Ascending aorta (tissue), 2 donors: ENCODE data around the gene IRX4. TPM values are rescaled to one million over a fixed set of nuclear protein-coding genes. Genes with fewer than 3 reads are reported as not detected.

Experiments
- DNase-seq, 2 donors: peaks; one replicate each; pipeline ENCODE4 v3.0.0-alpha.2; 2019; ENCODE audit warnings: low spot score in 2 of 2
- H3K27ac ChIP-seq, 2 donors: fragments of 200-600 bp; sonication (generic); one replicate each; pipeline ENCODE4 v1.5.1; 2016 to 2017; ENCODE audit warnings: mild to moderate bottlenecking in 1 of 2
- H3K27me3 ChIP-seq: fragments of 200-600 bp; sonication (generic); one replicate; pipeline ENCODE4 v1.5.1; 2017
- H3K36me3 ChIP-seq, 2 donors: fragments of 200-600 bp; sonication (generic); one replicate each; pipeline ENCODE4 v1.5.1; 2016
- H3K4me1 ChIP-seq, 2 donors: fragments of 200-600 bp; sonication (generic); one replicate each; pipeline ENCODE4 v1.5.1; 2016 to 2017; ENCODE audit warnings: mild to moderate bottlenecking in 1 of 2
- H3K4me3 ChIP-seq, 2 donors: fragments of 200-600 bp; sonication (generic); one replicate each; pipeline ENCODE4 v1.5.1; 2016 to 2017; ENCODE audit warnings: mild to moderate bottlenecking in 1 of 2
- H3K9me3 ChIP-seq, 2 donors: fragments of 200-600 bp; sonication (generic); one replicate each; pipeline ENCODE4 v1.5.1; 2016
- intact Hi-C: fragments of 100-400 bp; cut with DNase I; formaldehyde crosslinking; loops from one replicate; pipeline ENCODE4 v1.15.1; 2023
- total RNA-seq: library from RNA; depleted of rRNA; stranded (reverse); fragments of >200 nt; gene quantifications from one replicate; pipeline ENCODE4 v1.1.0, GENCODE V29; 2016
- TF ChIP-seq, protein P1 (sequence below), 3 experiments: fragments of 200-600 bp in 2 of 3; fragments of 450-650 bp in 1 of 3; sonication (generic) in 2 of 3; IDR thresholded peaks; one replicate each; pipeline ENCODE4 v1.5.1; 2016 to 2019; ENCODE audit warnings: antibody characterized with exemption in 3 of 3, mild to moderate bottlenecking in 1 of 3, moderate library complexity in 1 of 3

The IRX4 gene
- total RNA-seq, 1 donor from 2014 or later = not detected

DNA sequence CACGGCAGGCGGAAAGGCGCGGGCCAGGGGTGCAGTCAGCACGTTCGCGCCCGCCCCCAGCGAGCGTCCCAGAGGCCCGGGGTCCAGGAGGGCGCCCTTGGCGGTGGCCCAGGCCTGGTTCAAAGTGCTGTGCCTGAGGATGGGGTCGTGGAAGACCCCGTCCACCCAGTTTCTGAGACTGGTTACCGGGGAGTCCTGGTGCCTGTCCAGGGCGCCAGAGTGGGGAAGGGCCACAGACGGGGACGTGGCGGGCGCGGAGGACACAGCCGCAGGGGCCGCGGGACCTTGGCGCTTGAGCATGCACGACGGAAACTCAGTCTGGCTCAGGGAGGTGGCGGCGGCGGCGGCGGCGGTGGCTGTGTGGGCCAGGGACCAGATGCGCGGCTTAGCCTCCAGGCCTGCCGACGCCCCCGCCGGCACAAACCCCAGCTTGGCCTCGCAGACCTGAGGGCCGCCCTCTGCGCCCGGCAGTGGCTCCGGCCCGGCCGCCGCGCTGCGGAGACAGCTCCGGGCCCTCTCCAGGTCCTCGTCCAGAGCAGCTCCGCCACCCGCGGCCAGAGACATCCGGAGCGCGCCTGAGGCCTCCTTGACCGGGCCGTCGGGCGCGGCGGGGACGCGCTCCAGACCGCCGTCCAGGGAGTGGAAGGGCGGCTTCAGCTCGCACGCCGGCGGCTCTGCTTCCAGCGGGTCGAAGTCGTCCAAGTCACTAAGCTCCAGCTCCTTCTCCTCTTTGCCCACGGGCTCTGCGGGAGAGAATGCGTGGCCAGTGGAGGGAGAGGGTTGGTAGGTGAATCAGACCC is 4.5 kb downstream of the IRX4 start:
- H3K27me3 ChIP-seq = peaks cover 24% of the 10 kb centered on the region
- TF ChIP-seq, protein P1, sequence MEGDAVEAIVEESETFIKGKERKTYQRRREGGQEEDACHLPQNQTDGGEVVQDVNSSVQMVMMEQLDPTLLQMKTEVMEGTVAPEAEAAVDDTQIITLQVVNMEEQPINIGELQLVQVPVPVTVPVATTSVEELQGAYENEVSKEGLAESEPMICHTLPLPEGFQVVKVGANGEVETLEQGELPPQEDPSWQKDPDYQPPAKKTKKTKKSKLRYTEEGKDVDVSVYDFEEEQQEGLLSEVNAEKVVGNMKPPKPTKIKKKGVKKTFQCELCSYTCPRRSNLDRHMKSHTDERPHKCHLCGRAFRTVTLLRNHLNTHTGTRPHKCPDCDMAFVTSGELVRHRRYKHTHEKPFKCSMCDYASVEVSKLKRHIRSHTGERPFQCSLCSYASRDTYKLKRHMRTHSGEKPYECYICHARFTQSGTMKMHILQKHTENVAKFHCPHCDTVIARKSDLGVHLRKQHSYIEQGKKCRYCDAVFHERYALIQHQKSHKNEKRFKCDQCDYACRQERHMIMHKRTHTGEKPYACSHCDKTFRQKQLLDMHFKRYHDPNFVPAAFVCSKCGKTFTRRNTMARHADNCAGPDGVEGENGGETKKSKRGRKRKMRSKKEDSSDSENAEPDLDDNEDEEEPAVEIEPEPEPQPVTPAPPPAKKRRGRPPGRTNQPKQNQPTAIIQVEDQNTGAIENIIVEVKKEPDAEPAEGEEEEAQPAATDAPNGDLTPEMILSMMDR (IDR thresholded peaks at IDR 0.05) = no peak
- H3K36me3 ChIP-seq = no peaks in the 10 kb centered on the region
- no peak overlapping the region for H3K27ac ChIP-seq
- intact Hi-C loops = no loop called here
- no peaks in the 10 kb centered on the region for H3K9me3 ChIP-seq
- no peak for DNase-seq
- H3K4me3 ChIP-seq = no peak overlapping the region
- H3K4me1 ChIP-seq = peaks cover 0 to under 1% of the 10 kb centered on the region in 2 donors

DNA sequence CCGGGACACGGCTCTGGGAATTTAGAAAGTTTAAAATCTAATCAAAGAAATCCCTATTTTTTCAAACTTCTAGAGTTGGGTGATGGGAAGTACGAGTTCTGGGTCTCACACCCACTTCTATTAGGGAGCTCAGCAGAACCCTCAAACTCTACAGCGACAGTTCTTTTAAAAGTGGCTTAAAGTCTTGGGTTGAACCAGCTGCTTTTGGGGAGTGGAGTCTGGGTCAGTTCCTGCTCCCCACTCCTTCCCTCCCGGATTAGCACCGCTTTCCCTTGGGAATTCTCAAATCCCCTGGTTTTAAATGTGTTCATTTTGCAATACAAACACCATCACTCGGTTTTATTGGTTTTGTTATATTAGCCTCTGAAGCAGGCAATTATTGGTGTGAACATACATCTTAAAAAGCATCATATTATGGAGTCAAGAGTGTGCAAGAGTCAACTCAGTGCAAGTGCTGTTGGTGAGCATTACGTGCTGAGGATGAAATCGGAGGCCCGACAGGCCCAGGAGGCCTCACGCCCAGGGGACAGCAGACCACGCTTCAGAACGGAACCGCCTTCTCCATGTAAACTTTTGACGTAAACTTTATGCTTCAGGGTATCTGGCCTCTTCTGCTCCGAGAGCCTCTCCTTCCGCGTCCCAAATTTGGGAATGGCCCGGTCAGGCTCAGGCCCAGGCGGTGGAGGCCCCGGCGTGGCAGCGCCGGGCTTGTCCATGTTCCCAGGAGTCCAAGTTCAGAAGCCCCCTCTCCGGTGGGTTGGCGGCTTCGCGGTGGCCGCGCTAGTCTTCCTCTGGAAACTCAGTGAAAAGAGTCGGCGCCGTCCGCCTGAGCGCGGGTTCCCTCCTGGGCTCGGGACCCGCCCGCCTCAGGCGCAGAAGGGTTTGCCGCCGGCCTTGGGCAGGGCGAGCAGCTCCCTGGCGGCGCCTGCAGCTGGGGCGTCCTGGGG is 5.3 kb downstream of the IRX4 start:
- H3K4me1 ChIP-seq = no peaks in the 10 kb centered on the region
- peaks cover 15% of the 10 kb centered on the region for H3K27me3 ChIP-seq
- DNase-seq = no peak
- intact Hi-C loops = no loop called here
- no peak overlapping the region for H3K4me3 ChIP-seq
- no peaks in the 10 kb centered on the region for H3K36me3 ChIP-seq
- no peaks in the 10 kb centered on the region for H3K9me3 ChIP-seq
- TF ChIP-seq, protein P1 (IDR thresholded peaks at IDR 0.05) = no peak
- H3K27ac ChIP-seq = no peak overlapping the region

DNA sequence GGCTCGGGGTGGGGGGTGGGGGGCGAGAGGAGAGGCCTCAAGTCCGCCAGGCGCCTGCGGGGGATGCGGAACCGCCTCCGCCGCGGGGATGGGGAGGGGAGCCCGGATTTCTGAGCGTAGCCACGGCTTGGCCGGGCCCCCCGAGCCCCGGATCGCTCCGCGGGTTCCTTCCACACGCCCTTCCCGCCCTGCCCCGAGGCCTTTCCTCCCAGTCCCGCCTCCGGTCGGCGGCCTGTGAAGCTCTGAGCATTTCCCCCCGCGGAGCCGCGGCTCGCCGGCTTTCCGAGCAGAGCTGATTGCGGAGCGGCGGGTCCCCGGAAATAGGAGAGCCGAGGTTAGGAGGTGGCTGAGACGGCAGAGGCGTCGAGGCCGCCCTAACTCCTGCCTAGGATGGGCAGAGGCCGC is 6.1 kb downstream of the IRX4 start:
- no peaks in the 10 kb centered on the region for H3K9me3 ChIP-seq
- TF ChIP-seq, protein P1 (IDR thresholded peaks at IDR 0.05) = no peak
- intact Hi-C loops = no loop called here
- H3K4me3 ChIP-seq = no peak overlapping the region
- H3K4me1 ChIP-seq = no peaks in the 10 kb centered on the region
- DNase-seq = no peak
- H3K27me3 ChIP-seq = peaks cover 8% of the 10 kb centered on the region
- H3K27ac ChIP-seq = no peak overlapping the region
- H3K36me3 ChIP-seq = no peaks in the 10 kb centered on the region

DNA sequence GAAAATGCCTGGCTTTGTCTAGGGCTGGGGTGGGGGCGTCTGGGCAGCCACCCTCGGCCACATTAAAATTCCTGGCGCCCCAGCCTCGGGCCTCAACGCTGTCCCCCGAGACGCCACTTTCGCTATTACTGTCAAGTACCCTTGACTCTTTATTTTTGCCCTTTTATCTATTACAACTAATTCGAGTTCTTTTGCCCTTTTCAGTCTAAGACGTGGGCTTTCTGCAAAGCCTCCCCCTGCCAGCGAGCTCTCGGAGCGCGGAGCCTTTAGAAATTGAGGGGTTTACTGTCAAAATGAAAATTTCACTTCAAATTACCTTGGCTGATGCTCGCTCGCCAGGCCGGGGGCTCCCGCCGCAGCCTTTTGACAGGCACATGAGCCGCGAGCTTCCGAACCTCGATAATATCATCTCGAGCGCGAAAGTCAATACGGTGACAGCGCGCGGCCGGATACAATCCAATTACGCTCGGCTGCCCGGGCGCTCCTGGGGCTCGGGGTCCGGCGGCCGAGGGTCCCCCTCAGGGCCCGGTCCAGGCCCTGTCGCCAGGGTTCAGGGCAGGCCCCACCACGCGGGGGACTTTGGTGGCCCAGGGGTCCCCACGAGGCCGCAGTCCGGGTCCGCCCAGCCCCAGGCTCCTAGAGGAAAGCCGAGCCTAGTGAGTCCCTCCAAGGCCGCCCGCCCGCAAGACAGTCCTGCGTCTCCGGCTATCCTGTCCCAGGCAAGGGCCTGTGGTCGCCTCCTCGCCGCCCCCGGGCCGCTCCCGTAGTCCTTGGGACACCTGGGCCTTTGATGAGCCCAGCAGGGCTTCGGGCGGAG is 6.7 kb downstream of the IRX4 start:
- no peaks in the 10 kb centered on the region for H3K36me3 ChIP-seq
- intact Hi-C loops = no loop called here
- no peak for DNase-seq
- no peaks in the 10 kb centered on the region for H3K9me3 ChIP-seq
- H3K27me3 ChIP-seq = peaks cover 5% of the 10 kb centered on the region
- H3K4me1 ChIP-seq = no peaks in the 10 kb centered on the region
- H3K27ac ChIP-seq = no peak overlapping the region
- TF ChIP-seq, protein P1 (IDR thresholded peaks at IDR 0.05) = no peak
- no peak overlapping the region for H3K4me3 ChIP-seq

DNA sequence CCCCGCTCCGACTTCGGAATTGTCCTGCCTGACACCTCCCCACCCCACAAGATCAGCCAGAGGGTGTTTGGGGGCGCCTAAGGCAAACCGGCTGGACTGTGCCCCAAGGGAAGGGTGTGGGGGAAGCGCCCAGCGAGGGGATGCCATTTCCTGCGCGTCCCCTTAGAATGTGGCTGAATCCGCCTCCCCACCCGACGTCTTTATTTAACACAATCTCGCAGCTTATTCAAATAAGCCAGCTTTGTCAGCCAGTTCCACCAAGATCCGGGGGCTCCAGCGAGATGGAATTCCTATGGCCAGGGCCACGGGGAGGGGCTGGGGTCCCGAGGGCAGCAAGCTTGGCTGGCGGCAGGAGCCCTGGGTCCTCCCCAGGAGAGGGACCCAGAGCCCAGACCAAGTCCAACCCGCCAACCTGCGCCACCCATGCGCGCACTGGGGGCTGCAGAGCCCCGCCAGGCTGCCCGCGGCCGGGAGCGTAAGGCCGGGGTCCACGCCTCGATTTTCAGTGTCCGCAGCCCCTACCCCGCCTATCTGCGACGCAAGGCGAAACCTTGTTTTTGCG is 7.4 kb downstream of the IRX4 start:
- Histone ChIP-seq H3K27me3 (peaks cover 5% of the 10 kb centered on the region), H3K36me3 (no peaks in the 10 kb centered on the region), H3K4me3 (no peak overlapping the region), H3K4me1 (no peaks in the 10 kb centered on the region), H3K9me3 (no peaks in the 10 kb centered on the region), H3K27ac (no peak overlapping the region)
- TF ChIP-seq, protein P1 (IDR thresholded peaks at IDR 0.05) = no peak
- intact Hi-C loops = no loop called here
- DNase-seq = no peak
